Limb (tissue), 2 donors: ENCODE results near the gene INSYN1.
"Not testable (repeated sequence)": the region's sequence is repeated elsewhere in the genome, so short reads cannot be mapped to it uniquely, and the experiment has no call there.

Source experiments
- DNase-seq, 2 donors: peaks; one replicate each; pipeline ENCODE4 v3.0.0-alpha.2; 2016; ENCODE audit errors: extremely low spot score in 2 of 2

Gene INSYN1

DNA sequence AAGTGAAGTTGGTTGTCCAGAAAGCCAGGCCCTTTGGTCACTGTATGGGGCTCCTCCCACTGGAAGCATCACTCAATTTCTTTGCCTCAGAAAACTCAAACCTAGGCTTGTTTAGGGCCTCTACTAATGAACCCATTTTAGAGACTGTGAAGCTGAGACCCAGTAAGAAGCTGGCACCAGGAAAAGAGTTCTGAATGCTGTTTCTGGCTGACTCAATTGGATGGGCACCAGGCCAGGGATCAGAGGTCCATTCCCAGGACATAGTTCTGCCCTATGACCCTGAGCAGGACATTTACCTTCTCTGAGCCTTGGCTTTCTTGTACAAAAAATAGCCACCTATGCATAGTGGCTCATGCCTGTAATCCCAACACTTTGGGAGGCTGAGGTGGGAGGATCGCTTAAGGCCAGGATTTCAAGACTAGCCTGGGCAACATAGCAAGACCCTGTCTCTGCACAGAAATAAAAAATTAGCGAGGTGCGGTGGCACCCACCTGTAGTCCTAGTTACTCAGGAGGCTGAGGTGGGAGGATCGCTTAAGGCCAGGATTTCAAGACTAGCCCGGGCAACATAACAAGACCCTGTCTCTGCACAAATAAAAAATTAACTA lies 38.4 kb downstream of the INSYN1 start:
- DNase-seq, result no peak

GRCh38 chr15:73712107-73712506 lies 41.0 kb downstream of the INSYN1 start:
- no peak for DNase-seq

DNA sequence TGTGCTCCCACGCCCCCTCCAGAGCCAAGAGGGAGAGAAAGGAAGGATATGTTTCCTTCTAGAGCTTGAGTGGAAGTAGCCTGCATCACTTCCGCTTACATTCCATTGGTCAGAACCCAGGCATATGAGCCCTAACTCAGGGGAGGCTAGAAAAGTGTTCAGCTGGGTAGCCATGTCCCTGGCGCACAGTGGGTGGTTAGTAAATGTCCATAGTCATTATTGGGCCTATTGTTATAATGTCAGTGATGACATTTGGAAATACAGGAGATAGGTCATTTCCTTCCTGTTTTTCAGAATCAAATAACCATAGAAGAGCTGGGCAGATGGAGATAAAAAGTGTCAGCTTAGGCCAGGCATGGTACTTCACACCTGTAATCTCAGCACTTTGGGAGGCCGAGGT lies 41.6 kb downstream of the INSYN1 start:
- DNase-seq, result no peak

DNA sequence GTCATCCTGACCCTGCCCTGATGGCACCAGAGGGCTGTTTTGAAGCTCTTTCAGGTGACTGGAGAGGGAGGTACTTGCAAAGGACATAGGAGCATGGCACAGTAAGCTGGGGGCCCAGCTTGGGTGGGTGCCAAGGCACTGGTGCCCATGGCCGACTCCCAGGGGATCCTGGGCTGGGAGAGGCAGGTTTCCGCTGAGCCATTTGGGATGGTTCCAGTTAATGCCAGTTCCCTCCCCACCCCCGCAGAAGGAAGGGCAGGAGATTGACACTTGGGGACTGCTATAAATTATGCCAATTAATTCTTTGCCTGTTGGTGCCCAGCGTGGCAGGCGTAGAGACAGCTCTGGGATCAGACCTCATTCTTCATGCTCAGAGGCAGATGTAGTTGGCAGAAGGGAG lies 42.8 kb downstream of the INSYN1 start:
- DNase-seq, result no peak

DNA sequence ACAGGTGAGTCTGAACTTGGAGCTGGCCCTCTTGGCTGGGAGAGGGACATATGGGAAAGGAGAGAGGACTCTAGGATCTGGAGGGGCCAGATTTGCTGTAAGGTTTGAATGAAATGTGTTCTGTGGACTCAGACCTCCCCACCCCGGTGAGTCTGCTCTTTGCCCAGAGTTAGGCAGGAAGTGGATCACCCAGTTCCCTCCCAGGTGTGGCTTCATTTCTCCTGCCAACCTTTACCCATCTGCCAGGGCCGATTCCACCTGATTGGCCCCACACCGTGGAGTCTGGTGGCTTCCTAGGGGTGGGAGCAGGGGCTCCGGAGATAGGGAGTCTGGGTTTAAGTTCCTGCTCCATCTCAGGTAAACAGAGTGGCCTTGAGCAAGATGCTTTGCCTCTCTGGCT lies 43.5 kb downstream of the INSYN1 start:
- DNase-seq, result no peak

GRCh38 chr15:73709241-73709640 lies 43.9 kb downstream of the INSYN1 start:
- DNase-seq, result no peak

DNA sequence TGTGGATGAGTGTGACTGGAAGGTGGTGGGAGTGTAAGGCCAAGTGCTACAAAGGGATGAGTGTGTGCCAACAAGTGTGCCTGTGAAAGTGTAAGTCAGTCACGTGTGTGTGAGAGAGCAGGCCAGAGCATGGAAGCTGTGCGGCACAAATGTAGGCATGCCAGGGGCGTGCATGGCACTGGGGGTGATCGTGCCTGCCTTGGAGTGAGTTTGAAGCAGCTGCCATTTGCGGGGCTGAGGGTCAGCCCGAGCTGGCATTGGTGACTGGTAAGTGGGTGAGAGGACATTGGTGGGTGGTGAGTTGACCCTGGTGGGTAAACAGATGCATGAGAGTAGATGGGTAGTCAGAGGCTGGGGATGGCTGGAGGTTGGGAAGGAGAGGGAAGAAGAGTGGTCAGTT lies 44.5 kb downstream of the INSYN1 start:
- DNase-seq, result no peak

GRCh38 chr15:73704869-73705645 lies 48.1 kb downstream of the INSYN1 start:
- peak; percentile 38 to 80 for DNase-seq

DNA sequence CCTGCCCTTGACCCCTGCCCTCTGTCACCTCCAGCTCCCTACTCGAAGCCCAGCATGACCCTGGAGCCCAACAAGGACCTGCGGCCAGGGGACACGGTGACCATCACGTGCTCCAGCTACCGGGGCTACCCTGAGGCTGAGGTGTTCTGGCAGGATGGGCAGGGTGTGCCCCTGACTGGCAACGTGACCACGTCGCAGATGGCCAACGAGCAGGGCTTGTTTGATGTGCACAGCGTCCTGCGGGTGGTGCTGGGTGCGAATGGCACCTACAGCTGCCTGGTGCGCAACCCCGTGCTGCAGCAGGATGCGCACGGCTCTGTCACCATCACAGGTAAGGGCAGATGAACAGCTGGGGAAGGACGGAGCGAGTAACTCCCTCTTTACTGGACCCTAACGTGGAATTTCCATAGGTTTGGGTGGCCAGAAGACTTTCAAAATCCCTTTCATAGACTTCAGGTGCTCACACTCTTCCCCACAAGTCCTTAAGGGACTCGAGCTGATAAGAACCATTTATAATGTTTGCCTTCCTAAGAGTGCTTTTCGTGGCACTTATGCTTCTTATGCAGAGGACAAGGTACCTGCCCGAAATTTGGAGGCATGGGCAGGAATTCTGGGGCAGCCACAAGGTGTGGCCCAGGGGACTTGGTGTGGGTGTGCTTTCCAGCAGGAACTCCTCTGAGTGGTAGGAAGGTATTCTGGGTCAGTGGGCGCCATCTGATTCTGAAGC lies 48.8 kb downstream of the INSYN1 start:
- not testable (repeated sequence) for DNase-seq

DNA sequence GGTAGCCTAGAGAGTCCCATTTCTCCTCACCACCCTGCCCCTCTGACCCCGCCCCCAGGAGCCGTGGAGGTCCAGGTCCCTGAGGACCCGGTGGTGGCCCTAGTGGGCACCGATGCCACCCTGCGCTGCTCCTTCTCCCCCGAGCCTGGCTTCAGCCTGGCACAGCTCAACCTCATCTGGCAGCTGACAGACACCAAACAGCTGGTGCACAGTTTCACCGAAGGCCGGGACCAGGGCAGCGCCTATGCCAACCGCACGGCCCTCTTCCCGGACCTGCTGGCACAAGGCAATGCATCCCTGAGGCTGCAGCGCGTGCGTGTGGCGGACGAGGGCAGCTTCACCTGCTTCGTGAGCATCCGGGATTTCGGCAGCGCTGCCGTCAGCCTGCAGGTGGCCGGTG lies 49.5 kb downstream of the INSYN1 start:
- not testable (repeated sequence) for DNase-seq

DNA sequence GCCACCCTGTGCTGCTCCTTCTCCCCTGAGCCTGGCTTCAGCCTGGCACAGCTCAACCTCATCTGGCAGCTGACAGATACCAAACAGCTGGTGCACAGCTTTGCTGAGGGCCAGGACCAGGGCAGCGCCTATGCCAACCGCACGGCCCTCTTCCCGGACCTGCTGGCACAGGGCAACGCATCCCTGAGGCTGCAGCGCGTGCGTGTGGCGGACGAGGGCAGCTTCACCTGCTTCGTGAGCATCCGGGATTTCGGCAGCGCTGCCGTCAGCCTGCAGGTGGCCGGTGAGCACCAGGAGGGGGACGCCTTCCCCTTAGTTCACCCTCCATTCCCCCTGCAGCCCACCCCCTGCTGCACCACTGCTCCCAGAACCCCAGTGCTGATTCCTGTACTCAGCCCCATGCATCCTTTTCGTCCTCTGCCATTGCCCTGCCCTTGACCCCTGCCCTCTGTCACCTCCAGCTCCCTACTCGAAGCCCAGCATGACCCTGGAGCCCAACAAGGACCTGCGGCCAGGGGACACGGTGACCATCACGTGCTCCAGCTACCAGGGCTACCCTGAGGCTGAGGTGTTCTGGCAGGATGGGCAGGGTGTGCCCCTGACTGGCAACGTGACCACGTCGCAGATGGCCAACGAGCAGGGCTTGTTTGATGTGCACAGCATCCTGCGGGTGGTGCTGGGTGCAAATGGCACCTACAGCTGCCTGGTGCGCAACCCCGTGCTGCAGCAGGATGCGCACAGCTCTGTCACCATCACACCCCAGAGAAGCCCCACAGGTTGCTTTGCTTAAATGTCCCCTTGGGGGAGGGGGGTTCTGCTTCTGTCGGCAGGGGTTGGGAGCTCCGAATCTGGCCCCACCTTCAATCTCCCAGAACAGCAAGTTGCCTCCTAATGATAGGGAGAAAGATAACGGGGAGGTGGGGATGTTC lies 50.6 kb downstream of the INSYN1 start:
- not testable (repeated sequence) for DNase-seq

DNA sequence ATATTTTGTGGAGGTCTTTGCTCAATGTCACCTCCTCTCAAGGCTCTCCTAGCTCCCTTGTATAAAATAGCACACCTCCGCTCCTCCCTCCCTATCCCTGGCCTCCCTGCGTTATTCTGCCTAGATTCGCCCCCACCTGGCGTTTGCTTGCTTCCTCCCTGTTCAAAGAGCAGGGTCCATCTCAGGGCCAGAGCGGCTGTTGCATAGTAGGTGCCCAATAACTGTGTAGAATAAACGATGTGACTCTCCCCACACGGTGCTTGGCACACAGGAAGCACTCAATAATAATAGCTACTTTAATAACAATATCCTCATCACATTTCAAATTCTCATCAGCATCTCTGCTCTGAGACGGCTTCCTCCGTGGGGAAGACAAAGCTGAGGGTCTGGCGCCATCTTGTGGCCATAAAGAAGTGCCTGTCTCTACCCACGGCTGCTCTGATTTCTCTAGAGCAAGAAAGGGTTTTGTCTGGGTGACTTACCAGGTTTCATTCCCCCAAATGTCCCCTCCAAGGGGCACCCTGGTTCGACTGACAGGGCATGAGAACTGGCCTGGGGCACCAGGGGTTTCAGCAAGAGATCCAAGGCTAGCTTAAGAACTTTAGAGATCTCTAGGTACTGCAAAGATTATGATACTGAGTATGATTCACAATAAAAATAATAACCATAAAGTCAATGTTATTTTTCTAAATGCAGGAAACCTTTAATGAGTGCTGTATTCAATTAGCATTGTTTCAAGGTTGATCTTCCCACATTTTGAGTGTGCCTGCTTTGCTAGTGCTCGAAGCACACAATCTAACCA lies 52.9 kb downstream of the INSYN1 start:
- peak; percentile 80 to 90 for DNase-seq

- DNase-seq, result no peak
These were observed 53.7 kb downstream of the INSYN1 start for GRCh38 chr15:73699249-73700040.

- DNase-seq, result peak; percentile 90 to 95
These were observed 56.1 kb downstream of the INSYN1 start for GRCh38 chr15:73697033-73697467.

DNA sequence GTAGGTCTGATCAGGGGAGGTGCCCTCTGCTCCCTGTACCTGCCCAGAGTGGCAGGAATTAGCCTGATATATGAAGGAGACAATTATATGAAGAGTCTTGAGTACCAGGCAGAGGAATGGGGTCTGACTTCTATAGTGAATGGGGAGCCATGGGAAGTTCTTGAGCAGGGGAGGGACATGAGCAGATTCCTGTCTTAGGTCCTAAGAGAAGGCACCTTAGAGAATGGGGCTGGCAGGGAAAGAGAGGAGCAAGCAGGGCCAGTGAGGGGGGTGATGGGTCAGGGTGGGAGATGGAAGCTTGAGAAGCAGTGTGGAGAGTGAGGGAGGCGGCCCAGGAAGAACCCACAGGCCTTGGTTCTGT lies 56.5 kb downstream of the INSYN1 start:
- no peak for DNase-seq

DNA sequence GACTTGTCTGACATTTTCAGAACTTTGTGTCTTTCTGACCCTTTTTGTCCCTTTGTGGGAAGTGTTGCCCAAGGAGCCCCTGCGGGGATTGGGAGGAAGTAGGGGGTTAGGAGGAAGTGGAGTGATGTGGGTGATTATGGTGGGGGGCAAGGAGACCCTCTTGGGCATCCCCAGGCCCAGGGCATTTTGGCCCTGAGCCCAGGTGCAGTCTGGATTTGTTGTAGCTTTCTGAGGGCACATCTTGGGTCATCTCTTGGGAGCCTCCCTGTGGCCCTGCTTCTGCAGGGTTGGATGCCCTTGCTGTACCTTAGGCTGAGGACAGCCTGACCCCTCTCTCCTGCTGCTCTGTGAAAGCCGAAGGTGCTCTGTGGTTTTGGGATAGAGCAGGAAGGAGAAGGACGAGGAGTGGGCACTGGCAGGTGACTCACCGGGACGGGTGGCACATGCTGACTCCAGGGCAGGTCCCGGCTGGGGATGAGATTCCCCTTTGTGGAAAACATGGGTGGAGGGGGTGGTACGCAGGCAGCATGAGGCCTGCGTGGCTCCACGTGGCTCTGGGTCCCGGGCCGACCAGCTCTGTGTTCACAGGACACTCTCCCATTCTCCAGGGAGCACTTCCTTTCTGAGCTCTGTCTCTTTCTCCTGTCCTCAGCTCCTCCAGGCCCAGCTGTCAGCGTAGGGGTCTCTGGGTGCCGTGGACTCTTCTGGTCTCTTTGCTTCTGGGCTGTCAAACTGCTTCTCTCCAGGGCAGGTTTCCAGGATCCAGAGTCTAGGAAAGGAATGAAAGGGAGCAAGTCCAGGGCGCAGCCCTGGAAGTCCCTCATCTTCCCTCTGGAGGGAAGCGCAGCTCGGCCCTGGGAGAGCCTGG lies 57.1 kb downstream of the INSYN1 start:
- no peak for DNase-seq

DNA sequence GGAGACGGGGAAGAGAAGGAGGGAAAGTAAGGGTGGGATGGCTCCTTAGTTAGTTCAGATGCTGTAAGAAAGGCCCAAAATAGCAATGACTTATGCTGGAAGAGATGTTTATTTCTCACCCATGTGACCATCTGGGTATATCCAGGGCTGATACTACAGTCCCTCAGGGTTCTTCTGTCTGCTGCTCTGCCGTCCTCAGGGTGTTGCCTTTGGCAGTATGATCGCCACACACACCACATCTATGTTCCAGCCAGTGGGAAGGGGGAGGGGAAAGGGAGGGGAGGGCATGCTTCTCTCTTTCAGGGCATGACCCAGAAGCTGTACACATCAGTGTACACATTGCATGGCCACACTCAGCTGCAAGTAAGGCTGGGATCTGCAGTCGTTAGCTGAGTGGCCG lies 58.7 kb downstream of the INSYN1 start:
- no peak for DNase-seq

DNA sequence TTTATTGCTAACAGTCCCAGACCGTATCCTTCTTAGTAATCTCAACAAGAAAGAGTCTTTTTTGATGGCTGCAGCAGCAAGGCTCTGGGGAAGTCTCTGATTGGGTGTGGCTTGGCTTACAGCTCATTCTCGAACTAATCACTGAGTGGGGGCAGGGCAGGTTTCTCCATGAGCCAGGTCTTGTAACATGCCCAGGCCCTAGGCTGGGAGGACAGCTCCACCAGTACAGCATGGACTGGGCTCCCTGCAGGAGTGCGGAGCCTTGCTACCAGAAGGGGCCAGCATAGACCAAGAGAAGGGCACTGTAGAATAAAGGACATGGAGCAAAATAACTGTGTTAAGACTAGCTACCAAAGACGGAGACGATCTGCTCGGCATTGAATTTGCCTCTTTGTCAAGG lies 61.8 kb downstream of the INSYN1 start:
- no peak for DNase-seq

- DNase-seq, result no peak
These were observed 64.7 kb downstream of the INSYN1 start for GRCh38 chr15:73688455-73688854.
